HepG2 (cell line): Measurements from ENCODE around the gene DPH7. TPM values are rescaled to one million over a fixed set of nuclear protein-coding genes. Genes with fewer than 3 reads are reported as not detected.

Experiments used
- ATAC-seq: fragments of 200-7000 bp; cut with Tn5 transposase; 3 replicates; pipeline ENCODE4 v1.9.1; 2020; ENCODE audit warnings: mild to moderate bottlenecking, moderate library complexity
- BruUV-seq: library from RNA; stranded (reverse); fragments of 400-500 nt; replicated peaks from 2 replicates; lab custom pipeline; 2021; lab: Mats Ljungman, UMichigan
- CTCF ChIA-PET: fragments of 300-600 bp; formaldehyde crosslinking; extraction: SDS; loops from one replicate; lab custom pipeline; 2021; ENCODE audit warnings: low total read pairs, inconsistent platforms, low intra/inter-chr PET ratio; lab: Yijun Ruan, JAX
- POLR2A ChIA-PET: fragments of 350-600 bp; sonication (Branson Sonifier 250); formaldehyde crosslinking; loops from one replicate; lab custom pipeline; 2020; ENCODE audit warnings: antibody characterized with exemption, inconsistent platforms; lab: Yijun Ruan, JAX
- DNase-seq: peaks from one replicate; pipeline ENCODE4 v3.0.0-alpha.2; 2015; ENCODE audit warnings: low spot score
- FAIRE-seq: peaks from 3 replicates; lab custom pipeline; 2011; peaks lifted over from hg19 to GRCh38; lab: Jason Lieb, UNC
- H2AFZ ChIP-seq: one replicate; pipeline ENCODE4 v1.6.1; 2011; ENCODE audit warnings: low read length, inconsistent platforms
- H3K27ac ChIP-seq: fragments of 300-600 bp; 3 replicates; pipeline ENCODE4 v1.8.0; 2011; ENCODE audit warnings: mixed run types, mild to moderate bottlenecking, mixed read lengths, low read length, inconsistent platforms; ENCODE audit not compliant: insufficient read depth; ENCODE audit errors: extremely low read length
- H3K27me3 ChIP-seq, 2 experiments: fragments of 200-600 bp in 1 of 2; 2 replicates in 1 of 2; 3 replicates in 1 of 2; pipeline versions ENCODE4 v1.6.0 to v1.8.0; 2011; ENCODE audit warnings: low read length in 2 of 2, mild to moderate bottlenecking in 2 of 2, moderate library complexity in 2 of 2, inconsistent platforms in 1 of 2; ENCODE audit not compliant: insufficient read depth in 2 of 2, control insufficient read depth in 1 of 2
- H3K36me3 ChIP-seq, 2 experiments: fragments of 200-600 bp in 1 of 2; replicated peaks in 1 of 2; 2 replicates in 1 of 2; 3 replicates in 1 of 2; pipeline versions ENCODE4 v1.5.1 to v1.8.0; 2011; ENCODE audit warnings: low read length in 2 of 2, inconsistent platforms in 1 of 2; ENCODE audit not compliant: insufficient read depth in 2 of 2, control insufficient read depth in 1 of 2
- H3K4me1 ChIP-seq: 2 replicates; pipeline ENCODE4 v1.5.1; 2012; ENCODE audit warnings: low read length, inconsistent platforms; ENCODE audit not compliant: insufficient read depth
- H3K4me2 ChIP-seq: 2 replicates; pipeline ENCODE4 v1.6.0; 2011; ENCODE audit warnings: low read depth, low read length, inconsistent platforms
- H3K4me3 ChIP-seq, 3 experiments: fragments of 200-600 bp in 1 of 3; sonication (generic), shearing (Covaris generic) in 1 of 3; replicated peaks in 1 of 3; 2 replicates each; pipeline ENCODE4 v1.5.1; 2011 to 2016; ENCODE audit warnings: low read length in 3 of 3, inconsistent platforms in 2 of 3, low read depth in 2 of 3, mild to moderate bottlenecking in 2 of 3, control low read depth in 1 of 3, mixed read lengths in 1 of 3; ENCODE audit not compliant: insufficient read depth in 1 of 3
- H3K79me2 ChIP-seq: one replicate; pipeline ENCODE4 v1.6.1; 2011; ENCODE audit warnings: low read length, inconsistent platforms; ENCODE audit not compliant: insufficient read depth
- H3K9ac ChIP-seq: 2 replicates; pipeline ENCODE4 v1.6.0; 2011; ENCODE audit warnings: mild to moderate bottlenecking, low read depth, low read length, inconsistent platforms; ENCODE audit not compliant: insufficient read depth
- H3K9me3 ChIP-seq: 2 replicates; pipeline ENCODE4 v1.5.1; 2012; ENCODE audit warnings: mild to moderate bottlenecking, low read length
- H4K20me1 ChIP-seq: 2 replicates; pipeline ENCODE4 v1.6.0; 2011; ENCODE audit warnings: inconsistent platforms, mild to moderate bottlenecking, low read length, moderate library complexity; ENCODE audit not compliant: insufficient read depth
- CHCHD3 ChIP-seq: sonication (generic); formaldehyde crosslinking; IDR thresholded peaks from 2 replicates; pipeline ENCODE4 v1.8.0; 2022; ENCODE audit warnings: mild to moderate bottlenecking, missing genetic modification reagents, moderate library complexity
- CREM ChIP-seq, 2 experiments: sonication (generic) in 1 of 2; formaldehyde crosslinking in 1 of 2; IDR thresholded peaks; 2 replicates each; pipeline versions ENCODE4 v1.4.0 to v1.6.1; 2016 to 2020; ENCODE audit warnings: antibody characterized with exemption in 1 of 2, mild to moderate bottlenecking in 1 of 2, missing genetic modification reagents in 1 of 2
- ESRRA ChIP-seq: sonication (generic); formaldehyde crosslinking; IDR thresholded peaks from 2 replicates; pipeline ENCODE4 v1.5.1; 2020; ENCODE audit warnings: mild to moderate bottlenecking, low read depth, missing genetic modification reagents
- FOXA3 ChIP-seq: IDR thresholded peaks from 2 replicates; pipeline ENCODE4 v1.6.1; 2016; ENCODE audit warnings: missing genetic modification reagents, missing compliant biosample characterization
- PRMT3 ChIP-seq: sonication (generic); formaldehyde crosslinking; IDR thresholded peaks from 2 replicates; pipeline ENCODE4 v1.8.1; 2022; ENCODE audit warnings: low read depth, mild to moderate bottlenecking, moderate library complexity, missing genetic modification reagents, borderline replicate concordance
- REPIN1 ChIP-seq: sonication (generic); formaldehyde crosslinking; IDR thresholded peaks from 2 replicates; pipeline ENCODE4 v1.8.0; 2022; ENCODE audit warnings: missing genetic modification reagents, low read depth, mild to moderate bottlenecking, borderline replicate concordance
- RFXANK ChIP-seq: IDR thresholded peaks from 2 replicates; pipeline ENCODE4 v1.6.1; 2016
- TGIF2 ChIP-seq: IDR thresholded peaks from 2 replicates; pipeline ENCODE4 v1.6.1; 2016; ENCODE audit warnings: control low read depth, missing compliant biosample characterization
- ZNF260 ChIP-seq: sonication (generic); formaldehyde crosslinking; IDR thresholded peaks from 2 replicates; pipeline ENCODE4 v1.4.0; 2020; ENCODE audit warnings: missing genetic modification reagents, low read depth, mild to moderate bottlenecking, borderline replicate concordance
- WGBS: methylation state at CpG from one replicate; pipeline ENCODE4 v1.1.6; 2017; ENCODE audit warnings: low lambda C conversion rate; 5-methylcytosine and 5-hydroxymethylcytosine counted together
- in situ Hi-C: cut with HindIII; loops from 2 replicates; pipeline ENCODE4 v1.10.0; 2017; ENCODE audit warnings: low pct_unique_long_range_greater_than_20kb; ENCODE audit not compliant: extremely low pct_ligation_motif_present
- intact Hi-C: fragments of 100-400 bp; cut with micrococcal nuclease; formaldehyde crosslinking; loops from one replicate; pipeline ENCODE4 v1.10.0; 2022; ENCODE audit not compliant: unreplicated experiment
- polyA plus RNA-seq, 8 experiments: library from polyadenylated mRNA; depleted of rRNA in 3 of 8; stranded (reverse) in 7 of 8; unstranded in 1 of 8; fragments of >200 nt; fragmentation: Illumina TruSeq in 4 of 8; extraction: Trizol in 4 of 8; gene quantifications; 2 replicates each; pipeline versions ENCODE4 v1.2.1 to v1.2.3, GENCODE V29; 2011 to 2016; ENCODE audit warnings: low read depth in 4 of 8, missing spikeins in 1 of 8, mixed read lengths in 1 of 8; ENCODE audit not compliant: insufficient read depth in 1 of 8
- total RNA-seq, 5 experiments: library from RNA; depleted of rRNA; stranded (reverse); fragments of >200 nt; fragmentation: Illumina TruSeq; extraction: Trizol; gene quantifications; 2 replicates each; pipeline ENCODE4 v1.2.3, GENCODE V29; 2016; ENCODE audit warnings: low read depth in 1 of 5
- TF ChIP-seq, protein P1 (sequence below): sonication (generic); formaldehyde crosslinking; IDR thresholded peaks from 2 replicates; pipeline ENCODE4 v1.5.1; 2020; ENCODE audit warnings: mild to moderate bottlenecking, missing genetic modification reagents
- TF ChIP-seq, protein P2 (sequence below): sonication (generic); formaldehyde crosslinking; IDR thresholded peaks from 2 replicates; pipeline ENCODE4 v1.4.0; 2020; ENCODE audit warnings: low read depth, missing genetic modification reagents
- TF ChIP-seq, protein P3 (sequence below): IDR thresholded peaks from 2 replicates; pipeline ENCODE4 v1.6.1; 2016; ENCODE audit warnings: missing compliant biosample characterization, missing genetic modification reagents, borderline replicate concordance
- TF ChIP-seq, protein P4 (sequence below): sonication (generic); formaldehyde crosslinking; IDR thresholded peaks from 2 replicates; pipeline ENCODE4 v1.8.1; 2023; ENCODE audit warnings: missing genetic modification reagents, inconsistent platforms, borderline replicate concordance

Gene DPH7
- total and polyA plus RNA-seq, 2 of the 13 experiments (the other 11 are each of a cell fraction or from before 2014, with no cell fraction given): 27.6 to 31.6 TPM

DNA sequence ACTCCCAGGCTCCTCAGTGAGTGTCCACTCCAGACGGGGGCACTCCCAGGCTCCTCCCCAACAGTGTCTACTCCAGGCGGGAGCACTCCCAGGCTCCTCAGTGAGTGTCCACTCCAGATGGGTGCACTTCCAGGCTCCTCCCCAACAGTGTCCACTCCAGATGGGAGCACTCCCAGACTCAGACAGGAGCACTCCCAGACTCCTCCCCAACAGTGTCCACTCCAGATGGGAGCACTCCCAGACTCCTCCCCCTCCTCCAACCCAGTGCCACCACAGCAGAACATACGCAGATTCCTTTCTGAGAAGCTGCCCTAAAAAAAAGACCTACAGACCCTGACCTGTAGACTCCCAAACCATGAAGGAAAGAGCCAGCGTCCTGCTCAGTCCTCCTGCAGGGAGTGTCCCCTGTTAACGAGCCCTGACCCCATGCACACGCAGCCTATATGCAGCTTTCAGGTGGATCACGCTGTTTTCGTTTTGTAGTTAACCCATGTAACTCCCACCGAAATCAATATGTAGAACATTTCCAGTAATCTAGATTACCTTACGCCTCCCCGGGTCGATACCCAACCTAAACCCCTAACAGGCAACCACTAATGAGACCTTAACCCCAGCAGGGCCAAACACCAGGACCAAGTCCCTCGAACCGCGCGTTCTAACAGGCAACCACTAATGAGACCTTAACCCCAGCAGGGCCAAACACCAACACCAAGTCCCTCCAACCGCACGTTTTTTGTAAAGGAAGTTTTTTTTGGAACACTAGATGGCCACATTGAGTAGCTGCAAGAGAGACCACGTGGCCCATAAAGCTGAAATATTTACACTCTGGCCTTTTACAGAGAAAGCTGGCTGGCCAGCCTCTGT, 44.2 kb downstream of the DPH7 start:
- no peaks in the 10 kb centered on the region for H3K27me3 ChIP-seq
- ATAC-seq: peak; percentile 87
- ChIA-PET CTCF (no interaction called here), POLR2A (interaction anchor here (0.6 to 0.7 kb wide), 2 partner anchors 17 to 43 kb away, joined by 3 to 4 read pairs; partner anchors contain the start of gene MRPL41)
- H3K27ac ChIP-seq: peak overlapping the region; percentile 37
- FAIRE-seq: peak; percentile 97
- DNase-seq: peak; percentile 81
- peak overlapping the region; percentile 72 for H3K4me2 ChIP-seq
- BruUV-seq: no TSS peak
- peak overlapping the region; percentile 12 for H3K9ac ChIP-seq
- no peaks in the 10 kb centered on the region for H3K79me2 ChIP-seq
- H3K9me3 ChIP-seq: no peaks in the 10 kb centered on the region
- H3K4me3 ChIP-seq: peak overlapping the region in 1 of 3 experiments; percentile 19; a peak in 1 of 6 replicates
- in situ Hi-C loops (no loop called here), intact Hi-C loops (no loop called here)
- no peaks in the 10 kb centered on the region for H3K36me3 ChIP-seq
- peaks cover 13% of the 10 kb centered on the region for H3K4me1 ChIP-seq
- H4K20me1 ChIP-seq: no peaks in the 10 kb centered on the region
- WGBS: 18% methylated on average over 17 of the region's 19 CpGs
- peak overlapping the region; percentile 62 for H2AFZ ChIP-seq
- TF ChIP-seq PRMT3 (CRISPR knock-in tag) (no peak), REPIN1 (CRISPR knock-in tag) (0 out of 2 replicates have a peak, but pooled peaks have one; percentile 47), RFXANK (no peak), ESRRA (CRISPR knock-in tag) (no peak), TGIF2 (CRISPR knock-in tag) (peak; percentile 41; the same call in 1 of the 2 replicates), CREM (IDR thresholded peaks at IDR 0.05) (no peak), CREM (CRISPR knock-in tag; IDR thresholded peaks at IDR 0.05) (no peak), FOXA3 (peak; percentile 52), ZNF260 (CRISPR knock-in tag) (no peak), CHCHD3 (CRISPR knock-in tag) (no peak)
- TF ChIP-seq, protein P1, sequence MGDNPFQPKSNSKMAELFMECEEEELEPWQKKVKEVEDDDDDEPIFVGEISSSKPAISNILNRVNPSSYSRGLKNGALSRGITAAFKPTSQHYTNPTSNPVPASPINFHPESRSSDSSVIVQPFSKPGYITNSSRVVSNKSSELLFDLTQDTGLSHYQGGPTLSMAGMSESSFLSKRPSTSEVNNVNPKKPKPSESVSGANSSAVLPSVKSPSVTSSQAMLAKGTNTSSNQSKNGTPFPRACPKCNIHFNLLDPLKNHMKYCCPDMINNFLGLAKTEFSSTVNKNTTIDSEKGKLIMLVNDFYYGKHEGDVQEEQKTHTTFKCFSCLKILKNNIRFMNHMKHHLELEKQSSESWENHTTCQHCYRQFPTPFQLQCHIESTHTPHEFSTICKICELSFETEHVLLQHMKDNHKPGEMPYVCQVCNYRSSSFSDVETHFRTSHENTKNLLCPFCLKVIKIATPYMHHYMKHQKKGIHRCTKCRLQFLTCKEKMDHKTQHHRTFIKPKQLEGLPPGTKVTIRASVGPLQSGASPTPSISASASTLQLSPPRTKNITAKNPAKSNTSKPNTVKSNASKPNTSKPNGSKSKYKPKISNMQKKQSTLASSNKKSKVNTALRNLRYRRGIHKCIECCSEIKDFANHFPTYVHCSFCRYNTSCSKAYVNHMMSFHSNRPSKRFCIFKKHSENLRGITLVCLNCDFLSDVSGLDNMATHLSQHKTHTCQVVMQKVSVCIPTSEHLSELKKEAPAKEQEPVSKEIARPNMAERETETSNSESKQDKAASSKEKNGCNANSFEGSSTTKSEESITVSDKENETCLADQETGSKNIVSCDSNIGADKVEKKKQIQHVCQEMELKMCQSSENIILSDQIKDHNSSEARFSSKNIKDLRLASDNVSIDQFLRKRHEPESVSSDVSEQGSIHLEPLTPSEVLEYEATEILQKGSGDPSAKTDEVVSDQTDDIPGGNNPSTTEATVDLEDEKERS (CRISPR knock-in tag): no peak
- TF ChIP-seq, protein P2, sequence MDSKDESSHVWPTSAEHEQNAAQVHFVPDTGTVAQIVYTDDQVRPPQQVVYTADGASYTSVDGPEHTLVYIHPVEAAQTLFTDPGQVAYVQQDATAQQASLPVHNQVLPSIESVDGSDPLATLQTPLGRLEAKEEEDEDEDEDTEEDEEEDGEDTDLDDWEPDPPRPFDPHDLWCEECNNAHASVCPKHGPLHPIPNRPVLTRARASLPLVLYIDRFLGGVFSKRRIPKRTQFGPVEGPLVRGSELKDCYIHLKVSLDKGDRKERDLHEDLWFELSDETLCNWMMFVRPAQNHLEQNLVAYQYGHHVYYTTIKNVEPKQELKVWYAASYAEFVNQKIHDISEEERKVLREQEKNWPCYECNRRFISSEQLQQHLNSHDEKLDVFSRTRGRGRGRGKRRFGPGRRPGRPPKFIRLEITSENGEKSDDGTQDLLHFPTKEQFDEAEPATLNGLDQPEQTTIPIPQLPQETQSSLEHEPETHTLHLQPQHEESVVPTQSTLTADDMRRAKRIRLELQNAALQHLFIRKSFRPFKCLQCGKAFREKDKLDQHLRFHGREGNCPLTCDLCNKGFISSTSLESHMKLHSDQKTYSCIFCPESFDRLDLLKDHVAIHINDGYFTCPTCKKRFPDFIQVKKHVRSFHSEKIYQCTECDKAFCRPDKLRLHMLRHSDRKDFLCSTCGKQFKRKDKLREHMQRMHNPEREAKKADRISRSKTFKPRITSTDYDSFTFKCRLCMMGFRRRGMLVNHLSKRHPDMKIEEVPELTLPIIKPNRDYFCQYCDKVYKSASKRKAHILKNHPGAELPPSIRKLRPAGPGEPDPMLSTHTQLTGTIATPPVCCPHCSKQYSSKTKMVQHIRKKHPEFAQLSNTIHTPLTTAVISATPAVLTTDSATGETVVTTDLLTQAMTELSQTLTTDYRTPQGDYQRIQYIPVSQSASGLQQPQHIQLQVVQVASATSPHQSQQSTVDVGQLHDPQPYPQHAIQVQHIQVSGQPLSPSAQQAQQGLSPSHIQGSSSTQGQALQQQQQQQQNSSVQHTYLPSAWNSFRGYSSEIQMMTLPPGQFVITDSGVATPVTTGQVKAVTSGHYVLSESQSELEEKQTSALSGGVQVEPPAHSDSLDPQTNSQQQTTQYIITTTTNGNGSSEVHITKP: no peak
- TF ChIP-seq, protein P3, sequence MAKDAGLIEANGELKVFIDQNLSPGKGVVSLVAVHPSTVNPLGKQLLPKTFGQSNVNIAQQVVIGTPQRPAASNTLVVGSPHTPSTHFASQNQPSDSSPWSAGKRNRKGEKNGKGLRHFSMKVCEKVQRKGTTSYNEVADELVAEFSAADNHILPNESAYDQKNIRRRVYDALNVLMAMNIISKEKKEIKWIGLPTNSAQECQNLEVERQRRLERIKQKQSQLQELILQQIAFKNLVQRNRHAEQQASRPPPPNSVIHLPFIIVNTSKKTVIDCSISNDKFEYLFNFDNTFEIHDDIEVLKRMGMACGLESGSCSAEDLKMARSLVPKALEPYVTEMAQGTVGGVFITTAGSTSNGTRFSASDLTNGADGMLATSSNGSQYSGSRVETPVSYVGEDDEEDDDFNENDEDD: peak; percentile 49; the same call in 1 of the 2 replicates
- TF ChIP-seq, protein P4, sequence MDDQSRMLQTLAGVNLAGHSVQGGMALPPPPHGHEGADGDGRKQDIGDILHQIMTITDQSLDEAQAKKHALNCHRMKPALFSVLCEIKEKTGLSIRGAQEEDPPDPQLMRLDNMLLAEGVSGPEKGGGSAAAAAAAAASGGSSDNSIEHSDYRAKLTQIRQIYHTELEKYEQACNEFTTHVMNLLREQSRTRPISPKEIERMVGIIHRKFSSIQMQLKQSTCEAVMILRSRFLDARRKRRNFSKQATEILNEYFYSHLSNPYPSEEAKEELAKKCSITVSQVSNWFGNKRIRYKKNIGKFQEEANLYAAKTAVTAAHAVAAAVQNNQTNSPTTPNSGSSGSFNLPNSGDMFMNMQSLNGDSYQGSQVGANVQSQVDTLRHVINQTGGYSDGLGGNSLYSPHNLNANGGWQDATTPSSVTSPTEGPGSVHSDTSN (CRISPR knock-in tag): no peak
